Smooth muscle cell (in vitro differentiated cells): Measurements from ENCODE around the gene ANGPTL5. TPM values are rescaled to one million over a fixed set of nuclear protein-coding genes. Genes with fewer than 3 reads are reported as not detected.

Experiments used
- DNase-seq: peaks from one replicate; lab custom pipeline; 2025; ENCODE audit not compliant: unreplicated experiment; lab: John Stamatoyannopoulos, UW
- H2AFZ ChIP-seq: fragments of 200-600 bp; sonication (generic); 2 replicates; pipeline ENCODE4 v1.6.0; 2016; ENCODE audit warnings: antibody characterized with exemption, low read depth, mild to moderate bottlenecking
- H3F3A ChIP-seq: fragments of 200-600 bp; sonication (generic); 2 replicates; pipeline ENCODE4 v1.6.0; 2017; ENCODE audit warnings: antibody characterized with exemption, low read depth
- H3K27ac ChIP-seq: fragments of 200-600 bp; sonication (generic); 2 replicates; pipeline ENCODE4 v1.5.1; 2016; ENCODE audit warnings: low read depth, mild to moderate bottlenecking
- H3K27me3 ChIP-seq: fragments of 200-600 bp; sonication (generic); 2 replicates; pipeline ENCODE4 v1.6.1; 2016; ENCODE audit warnings: low read depth, mild to moderate bottlenecking
- H3K36me3 ChIP-seq: fragments of 200-600 bp; sonication (generic); 2 replicates; pipeline ENCODE4 v1.5.1; 2016; ENCODE audit warnings: low read depth
- H3K4me1 ChIP-seq: fragments of 200-600 bp; sonication (generic); 2 replicates; pipeline ENCODE4 v1.5.1; 2016; ENCODE audit warnings: low read depth
- H3K4me2 ChIP-seq: fragments of 200-600 bp; sonication (generic); 2 replicates; pipeline ENCODE4 v1.6.0; 2016; ENCODE audit warnings: mild to moderate bottlenecking
- H3K4me3 ChIP-seq: fragments of 200-600 bp; sonication (generic); 2 replicates; pipeline ENCODE4 v1.5.1; 2016; ENCODE audit warnings: mild to moderate bottlenecking
- H3K79me2 ChIP-seq: fragments of 200-600 bp; sonication (generic); 2 replicates; pipeline ENCODE4 v1.6.0; 2016; ENCODE audit warnings: low read depth, mild to moderate bottlenecking
- H3K9ac ChIP-seq: fragments of 200-600 bp; sonication (generic); 2 replicates; pipeline ENCODE4 v1.6.0; 2016; ENCODE audit warnings: low read depth
- H3K9me3 ChIP-seq: fragments of 200-600 bp; sonication (generic); replicated peaks from 2 replicates; pipeline ENCODE4 v1.5.1; 2016; ENCODE audit warnings: low read depth
- H4K20me1 ChIP-seq: fragments of 200-600 bp; sonication (generic); 2 replicates; pipeline ENCODE4 v1.6.0; 2016; ENCODE audit warnings: low read depth
- WGBS: methylation state at CpG from one replicate; pipeline ENCODE4 v1.1.7; 2016; ENCODE audit warnings: low lambda C conversion rate; 5-methylcytosine and 5-hydroxymethylcytosine counted together
- polyA plus RNA-seq: library from polyadenylated mRNA; unstranded; fragments of >200 nt; fragmentation: Nextera tagmentation; extraction: Ambion mirVana; gene quantifications from 2 replicates; pipeline ENCODE4 v1.2.1, GENCODE V29; 2016
- total RNA-seq: library from RNA; depleted of rRNA; stranded (reverse); fragments of >200 nt; gene quantifications from 2 replicates; pipeline ENCODE4 v1.2.3, GENCODE V29; 2014
- TF ChIP-seq, protein P1 (sequence below): fragments of 200-600 bp; sonication (generic); IDR thresholded peaks from 2 replicates; pipeline ENCODE4 v1.5.1; 2017; ENCODE audit warnings: borderline replicate concordance, mild to moderate bottlenecking, antibody characterized with exemption; ENCODE audit not compliant: insufficient read depth, poor library complexity, severe bottlenecking

The ANGPTL5 gene
- total and polyA plus RNA-seq, 2 experiments from 2014 or later, result not detected

DNA sequence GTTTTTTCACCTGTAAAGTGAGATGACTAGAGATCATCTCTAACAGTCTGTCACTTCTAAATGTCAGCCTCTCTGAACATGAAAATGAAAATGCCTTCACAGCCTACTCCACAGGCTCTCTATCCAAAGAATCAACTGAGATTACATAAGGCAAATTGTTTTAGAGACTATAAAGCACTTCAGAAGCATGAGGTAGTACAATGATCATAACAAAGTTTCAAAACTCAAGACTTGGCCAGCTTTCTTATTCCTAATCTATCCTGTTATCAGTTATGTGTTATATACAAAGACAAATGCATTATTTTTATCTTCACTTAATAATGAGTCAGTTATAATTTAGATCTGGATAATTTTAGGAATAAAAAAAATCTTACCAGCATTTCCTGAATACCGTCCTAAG, 21.8 kb downstream of the ANGPTL5 start:
- Histone ChIP-seq H3F3A (no peaks in the 10 kb centered on the region), H3K27ac (no peak overlapping the region), H3K79me2 (no peaks in the 10 kb centered on the region), H3K9me3 (no peaks in the 10 kb centered on the region), H3K27me3 (no peaks in the 10 kb centered on the region), H3K4me1 (no peaks in the 10 kb centered on the region), H3K9ac (no peak overlapping the region), H3K4me3 (no peak overlapping the region), H2AFZ (no peak overlapping the region), H4K20me1 (no peaks in the 10 kb centered on the region), H3K36me3 (no peaks in the 10 kb centered on the region), H3K4me2 (no peak overlapping the region)
- 88% methylated on average over 1 of the region's 1 CpG for WGBS
- no peak for DNase-seq
- TF ChIP-seq, protein P1, sequence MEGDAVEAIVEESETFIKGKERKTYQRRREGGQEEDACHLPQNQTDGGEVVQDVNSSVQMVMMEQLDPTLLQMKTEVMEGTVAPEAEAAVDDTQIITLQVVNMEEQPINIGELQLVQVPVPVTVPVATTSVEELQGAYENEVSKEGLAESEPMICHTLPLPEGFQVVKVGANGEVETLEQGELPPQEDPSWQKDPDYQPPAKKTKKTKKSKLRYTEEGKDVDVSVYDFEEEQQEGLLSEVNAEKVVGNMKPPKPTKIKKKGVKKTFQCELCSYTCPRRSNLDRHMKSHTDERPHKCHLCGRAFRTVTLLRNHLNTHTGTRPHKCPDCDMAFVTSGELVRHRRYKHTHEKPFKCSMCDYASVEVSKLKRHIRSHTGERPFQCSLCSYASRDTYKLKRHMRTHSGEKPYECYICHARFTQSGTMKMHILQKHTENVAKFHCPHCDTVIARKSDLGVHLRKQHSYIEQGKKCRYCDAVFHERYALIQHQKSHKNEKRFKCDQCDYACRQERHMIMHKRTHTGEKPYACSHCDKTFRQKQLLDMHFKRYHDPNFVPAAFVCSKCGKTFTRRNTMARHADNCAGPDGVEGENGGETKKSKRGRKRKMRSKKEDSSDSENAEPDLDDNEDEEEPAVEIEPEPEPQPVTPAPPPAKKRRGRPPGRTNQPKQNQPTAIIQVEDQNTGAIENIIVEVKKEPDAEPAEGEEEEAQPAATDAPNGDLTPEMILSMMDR, result no peak

DNA sequence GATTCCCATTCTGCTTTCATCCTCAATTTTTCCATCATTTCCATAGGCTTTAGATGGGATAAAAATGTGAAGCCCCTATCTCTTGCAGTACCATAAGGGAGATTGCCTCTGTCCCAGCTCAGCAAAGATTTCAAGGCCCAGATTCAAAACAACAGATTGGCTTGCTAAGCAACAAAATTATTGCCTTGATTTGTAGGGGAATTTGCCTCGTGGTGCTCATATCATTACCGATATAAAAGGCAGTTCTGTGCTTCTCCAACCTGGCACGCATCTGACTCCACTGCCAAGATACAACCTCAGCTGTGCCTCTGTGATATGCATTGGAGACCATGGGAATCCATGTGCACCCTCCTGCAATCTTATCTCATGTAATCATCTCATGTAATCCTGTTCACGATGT, 26.6 kb downstream of the ANGPTL5 start:
- no peaks in the 10 kb centered on the region for H3K36me3 ChIP-seq
- H3K4me1 ChIP-seq, result no peaks in the 10 kb centered on the region
- H4K20me1 ChIP-seq, result no peaks in the 10 kb centered on the region
- H3K9me3 ChIP-seq, result no peaks in the 10 kb centered on the region
- TF ChIP-seq, protein P1, result no peak
- no peaks in the 10 kb centered on the region for H3K27me3 ChIP-seq
- 86% methylated on average over 4 of the region's 4 CpGs for WGBS
- DNase-seq, result no peak
- no peak overlapping the region for H2AFZ ChIP-seq
- no peaks in the 10 kb centered on the region for H3F3A ChIP-seq
- no peak overlapping the region for H3K9ac ChIP-seq
- H3K79me2 ChIP-seq, result no peaks in the 10 kb centered on the region
- no peak overlapping the region for H3K27ac ChIP-seq
- H3K4me3 ChIP-seq, result no peak overlapping the region
- no peak overlapping the region for H3K4me2 ChIP-seq

DNA sequence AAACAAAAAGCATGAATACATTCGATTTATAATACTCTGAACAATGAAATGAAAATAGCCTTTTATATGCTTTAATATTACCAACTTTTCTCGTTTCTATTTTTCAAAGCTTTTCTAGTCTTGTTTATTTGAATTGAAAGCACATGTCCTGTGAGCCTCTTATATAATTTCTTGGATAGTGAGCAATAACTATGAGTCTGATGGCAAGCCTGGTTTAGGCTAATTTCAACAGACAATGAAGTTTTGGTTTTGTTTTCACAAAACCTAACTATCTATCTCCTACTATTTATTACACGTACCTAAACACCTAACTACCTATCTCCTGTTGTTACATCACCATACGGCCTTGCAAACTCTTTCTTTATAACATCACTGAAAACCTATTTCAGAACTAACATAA, 30.7 kb downstream of the ANGPTL5 start:
- no peak overlapping the region for H2AFZ ChIP-seq
- H3K4me2 ChIP-seq, result no peak overlapping the region
- no peak overlapping the region for H3K4me3 ChIP-seq
- H3K9ac ChIP-seq, result no peak overlapping the region
- H3K27me3 ChIP-seq, result no peaks in the 10 kb centered on the region
- no peaks in the 10 kb centered on the region for H3F3A ChIP-seq
- no peaks in the 10 kb centered on the region for H3K36me3 ChIP-seq
- no peaks in the 10 kb centered on the region for H3K79me2 ChIP-seq
- no peaks in the 10 kb centered on the region for H3K4me1 ChIP-seq
- DNase-seq, result no peak
- 90% methylated on average over 4 of the region's 4 CpGs for WGBS
- H4K20me1 ChIP-seq, result no peaks in the 10 kb centered on the region
- no peak overlapping the region for H3K27ac ChIP-seq
- no peaks in the 10 kb centered on the region for H3K9me3 ChIP-seq
- TF ChIP-seq, protein P1, result no peak

DNA sequence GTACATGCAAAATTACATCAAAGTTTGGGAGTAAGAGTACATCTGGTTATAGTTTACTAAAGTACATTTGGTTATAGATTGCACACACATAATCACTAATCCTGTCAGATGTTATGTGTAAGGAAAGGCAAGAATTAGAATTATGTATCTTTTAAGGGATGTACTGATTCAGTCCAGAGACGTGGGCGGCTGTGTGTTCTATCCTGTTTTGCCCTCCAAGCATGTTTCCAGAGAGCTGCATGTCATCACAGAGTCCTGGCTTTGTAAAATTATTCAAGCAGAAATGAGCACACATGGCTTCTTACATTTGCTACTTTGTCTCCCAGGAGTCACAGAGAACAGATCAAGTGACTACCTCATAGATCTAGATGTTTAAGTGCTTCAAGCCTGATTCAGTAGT, 34.7 kb downstream of the ANGPTL5 start:
- Histone ChIP-seq H3K9me3 (no peaks in the 10 kb centered on the region), H4K20me1 (no peaks in the 10 kb centered on the region), H3K4me1 (no peaks in the 10 kb centered on the region), H3K9ac (no peak overlapping the region), H3K4me3 (no peak overlapping the region), H2AFZ (no peak overlapping the region), H3K79me2 (no peaks in the 10 kb centered on the region), H3K36me3 (no peaks in the 10 kb centered on the region), H3K27ac (no peak overlapping the region), H3F3A (no peaks in the 10 kb centered on the region), H3K4me2 (no peak overlapping the region), H3K27me3 (no peaks in the 10 kb centered on the region)
- TF ChIP-seq, protein P1, result no peak
- 67% methylated on average over 2 of the region's 2 CpGs for WGBS
- no peak for DNase-seq
